HFFc6 (cell line): Measurements from ENCODE around the gene GREM1. TPM values are rescaled to one million over a fixed set of nuclear protein-coding genes. Genes with fewer than 3 reads are reported as not detected.

Experiments used
- DNase-seq: peaks from one replicate; pipeline ENCODE4 v3.0.0-alpha.2; 2018
- H3K27ac Mint-ChIP-seq: 2 replicates; pipeline ENCODE4 v1.8.0; 2020; ENCODE audit warnings: mild to moderate bottlenecking, mixed read lengths
- H3K27me3 Mint-ChIP-seq: 2 replicates; pipeline ENCODE4 v1.8.0; 2021; ENCODE audit warnings: mild to moderate bottlenecking, moderate library complexity, mixed read lengths; ENCODE audit not compliant: insufficient read depth
- H3K36me3 Mint-ChIP-seq: 2 replicates; pipeline ENCODE4 v1.8.0; 2021; ENCODE audit warnings: low read depth, mixed read lengths
- H3K4me1 Mint-ChIP-seq: 2 replicates; pipeline ENCODE4 v1.8.0; 2020; ENCODE audit warnings: low read depth, mixed read lengths
- H3K4me3 Mint-ChIP-seq: 2 replicates; pipeline ENCODE4 v1.8.0; 2020; ENCODE audit warnings: mild to moderate bottlenecking, moderate library complexity, mixed read lengths
- H3K9me3 Mint-ChIP-seq: 2 replicates; pipeline ENCODE4 v1.8.0; 2020; ENCODE audit warnings: mild to moderate bottlenecking, mixed read lengths
- total RNA-seq, 6 experiments: library from RNA; stranded (reverse); fragmentation: NEBNext Ultra II Directional; extraction: Animal tissue kit (Norgen Biotek cat#: 25700); gene quantifications; 2 replicates in 1 of 6; 3 replicates in 5 of 6; pipeline ENCODE4 v1.2.3, GENCODE V29; 2021
- TF ChIP-seq, protein P1 (sequence below): fragments of 200-600 bp; sonication (generic); IDR thresholded peaks from 2 replicates; pipeline ENCODE4 v1.5.0; 2021; ENCODE audit warnings: antibody characterized with exemption, mild to moderate bottlenecking

The GREM1 gene
- total RNA-seq, 6 experiments from 2014 or later: 2,146 to 4,099 (median 3,549) TPM

GRCh38 chr15:32716216-32716914 lies 1.4 kb upstream of the GREM1 start:
- DNase-seq: no peak
- TF ChIP-seq, protein P1, sequence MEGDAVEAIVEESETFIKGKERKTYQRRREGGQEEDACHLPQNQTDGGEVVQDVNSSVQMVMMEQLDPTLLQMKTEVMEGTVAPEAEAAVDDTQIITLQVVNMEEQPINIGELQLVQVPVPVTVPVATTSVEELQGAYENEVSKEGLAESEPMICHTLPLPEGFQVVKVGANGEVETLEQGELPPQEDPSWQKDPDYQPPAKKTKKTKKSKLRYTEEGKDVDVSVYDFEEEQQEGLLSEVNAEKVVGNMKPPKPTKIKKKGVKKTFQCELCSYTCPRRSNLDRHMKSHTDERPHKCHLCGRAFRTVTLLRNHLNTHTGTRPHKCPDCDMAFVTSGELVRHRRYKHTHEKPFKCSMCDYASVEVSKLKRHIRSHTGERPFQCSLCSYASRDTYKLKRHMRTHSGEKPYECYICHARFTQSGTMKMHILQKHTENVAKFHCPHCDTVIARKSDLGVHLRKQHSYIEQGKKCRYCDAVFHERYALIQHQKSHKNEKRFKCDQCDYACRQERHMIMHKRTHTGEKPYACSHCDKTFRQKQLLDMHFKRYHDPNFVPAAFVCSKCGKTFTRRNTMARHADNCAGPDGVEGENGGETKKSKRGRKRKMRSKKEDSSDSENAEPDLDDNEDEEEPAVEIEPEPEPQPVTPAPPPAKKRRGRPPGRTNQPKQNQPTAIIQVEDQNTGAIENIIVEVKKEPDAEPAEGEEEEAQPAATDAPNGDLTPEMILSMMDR: no peak

DNA sequence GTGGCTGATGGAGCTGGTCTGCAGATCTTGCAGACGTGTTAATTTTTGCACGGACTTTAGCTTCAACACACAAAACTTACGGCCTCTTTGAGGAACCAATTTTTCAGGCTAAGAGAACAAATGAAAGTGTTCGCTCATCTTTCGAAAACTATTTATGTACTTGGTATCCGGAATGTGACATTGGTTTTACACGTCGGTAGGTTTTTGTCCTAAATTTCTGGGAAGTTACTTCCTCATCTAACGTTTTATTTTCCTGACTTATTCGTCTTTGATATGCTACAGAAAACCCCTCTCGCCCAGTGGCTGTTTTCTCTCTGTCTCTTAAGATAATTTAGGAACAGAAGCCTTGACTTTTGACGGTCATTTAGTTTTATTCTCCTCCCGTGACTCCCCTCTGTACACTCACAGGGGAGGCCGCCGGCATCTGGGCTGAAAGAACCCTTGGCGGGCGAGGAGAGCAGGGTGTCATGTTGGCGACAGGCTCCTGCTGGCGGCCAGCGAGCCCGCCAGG lies 834 bp upstream of the GREM1 start:
- Mint-ChIP-seq H3K27me3 (peaks cover 25% of the 10 kb centered on the region), H3K4me1 (peaks cover 72% of the 10 kb centered on the region), H3K27ac (peak overlapping the region; percentile 83), H3K36me3 (peaks cover 40% of the 10 kb centered on the region), H3K9me3 (peaks cover 11% of the 10 kb centered on the region), H3K4me3 (peak overlapping the region; percentile 89)
- no peak for DNase-seq
- TF ChIP-seq, protein P1: no peak

More at GRCh38 chr15:32716216-32716914, 1.4 kb upstream of the GREM1 start:
- peaks cover 11% of the 10 kb centered on the region for H3K9me3 Mint-ChIP-seq
- peaks cover 34% of the 10 kb centered on the region for H3K36me3 Mint-ChIP-seq
- H3K4me1 Mint-ChIP-seq: peaks cover 70% of the 10 kb centered on the region
- H3K27me3 Mint-ChIP-seq: peaks cover 23% of the 10 kb centered on the region
- peak overlapping the region; percentile 83 for H3K27ac Mint-ChIP-seq
- peak overlapping the region; percentile 89 for H3K4me3 Mint-ChIP-seq

DNA sequence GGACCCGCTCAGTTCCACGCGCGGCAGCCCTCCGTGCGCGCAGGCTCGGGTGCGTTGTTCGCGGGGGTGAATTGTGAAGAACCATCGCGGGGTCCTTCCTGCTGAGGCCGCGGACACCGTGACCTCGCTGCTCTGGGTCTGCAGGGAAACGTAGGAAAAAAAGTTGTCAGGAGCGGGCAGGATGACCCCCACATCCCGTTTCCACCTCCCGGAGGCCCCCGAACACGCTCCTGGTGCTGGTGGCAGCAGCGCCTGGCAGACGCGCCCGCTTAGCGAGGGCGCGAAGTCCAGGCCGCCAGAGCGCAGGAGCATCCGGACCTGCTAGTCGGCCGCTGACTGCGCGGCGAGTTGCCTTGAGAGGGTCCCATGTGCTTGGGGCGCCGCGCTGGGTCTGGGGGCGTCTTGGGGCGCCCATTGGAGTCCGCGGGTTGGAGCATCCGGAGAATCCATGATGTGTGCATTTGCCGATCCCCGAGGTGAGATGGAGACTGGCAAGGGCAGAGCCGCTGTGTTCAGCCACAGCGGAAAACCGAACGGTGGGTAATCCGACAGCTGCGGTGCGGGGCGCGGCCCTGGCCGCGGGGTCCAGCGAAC lies 520 bp downstream of the GREM1 start:
- Mint-ChIP-seq H3K27me3 (peaks cover 34% of the 10 kb centered on the region), H3K4me1 (peaks cover 75% of the 10 kb centered on the region), H3K36me3 (peaks cover 54% of the 10 kb centered on the region), H3K9me3 (peaks cover 11% of the 10 kb centered on the region), H3K27ac (peak overlapping the region; percentile 96), H3K4me3 (peak overlapping the region; percentile 97)
- DNase-seq: no peak
- TF ChIP-seq, protein P1: no peak

- H3K36me3 Mint-ChIP-seq: peaks cover 60% of the 10 kb centered on the region
- peaks cover 11% of the 10 kb centered on the region for H3K9me3 Mint-ChIP-seq
- peaks cover 37% of the 10 kb centered on the region for H3K27me3 Mint-ChIP-seq
- peak overlapping the region; percentile 96 for H3K27ac Mint-ChIP-seq
- peaks cover 75% of the 10 kb centered on the region for H3K4me1 Mint-ChIP-seq
- DNase-seq: no peak
- peak overlapping the region; percentile 97 for H3K4me3 Mint-ChIP-seq
- TF ChIP-seq, protein P1: no peak
Observed at GRCh38 chr15:32718821-32719716, 1.3 kb downstream of the GREM1 start.

- peaks cover 31% of the 10 kb centered on the region for H3K9me3 Mint-ChIP-seq
- peaks cover 86% of the 10 kb centered on the region for H3K36me3 Mint-ChIP-seq
- peaks cover 80% of the 10 kb centered on the region for H3K4me1 Mint-ChIP-seq
- peaks cover 49% of the 10 kb centered on the region for H3K27me3 Mint-ChIP-seq
- peak overlapping the region; percentile 97 for H3K4me3 Mint-ChIP-seq
- peak overlapping the region; percentile 96 for H3K27ac Mint-ChIP-seq
- no peak for DNase-seq
- TF ChIP-seq, protein P1: no peak
Observed at GRCh38 chr15:32721596-32721995, 3.8 kb downstream of the GREM1 start.
